ENCODE results near the gene DRAM1.

GRCh38 chr12:101870925-101871324, 6.5 kb upstream of the DRAM1 start:
- TF ChIP-seq, protein P1, sequence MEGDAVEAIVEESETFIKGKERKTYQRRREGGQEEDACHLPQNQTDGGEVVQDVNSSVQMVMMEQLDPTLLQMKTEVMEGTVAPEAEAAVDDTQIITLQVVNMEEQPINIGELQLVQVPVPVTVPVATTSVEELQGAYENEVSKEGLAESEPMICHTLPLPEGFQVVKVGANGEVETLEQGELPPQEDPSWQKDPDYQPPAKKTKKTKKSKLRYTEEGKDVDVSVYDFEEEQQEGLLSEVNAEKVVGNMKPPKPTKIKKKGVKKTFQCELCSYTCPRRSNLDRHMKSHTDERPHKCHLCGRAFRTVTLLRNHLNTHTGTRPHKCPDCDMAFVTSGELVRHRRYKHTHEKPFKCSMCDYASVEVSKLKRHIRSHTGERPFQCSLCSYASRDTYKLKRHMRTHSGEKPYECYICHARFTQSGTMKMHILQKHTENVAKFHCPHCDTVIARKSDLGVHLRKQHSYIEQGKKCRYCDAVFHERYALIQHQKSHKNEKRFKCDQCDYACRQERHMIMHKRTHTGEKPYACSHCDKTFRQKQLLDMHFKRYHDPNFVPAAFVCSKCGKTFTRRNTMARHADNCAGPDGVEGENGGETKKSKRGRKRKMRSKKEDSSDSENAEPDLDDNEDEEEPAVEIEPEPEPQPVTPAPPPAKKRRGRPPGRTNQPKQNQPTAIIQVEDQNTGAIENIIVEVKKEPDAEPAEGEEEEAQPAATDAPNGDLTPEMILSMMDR (IDR thresholded peaks at IDR 0.05) = no peak
- TF ChIP-seq, protein P2, sequence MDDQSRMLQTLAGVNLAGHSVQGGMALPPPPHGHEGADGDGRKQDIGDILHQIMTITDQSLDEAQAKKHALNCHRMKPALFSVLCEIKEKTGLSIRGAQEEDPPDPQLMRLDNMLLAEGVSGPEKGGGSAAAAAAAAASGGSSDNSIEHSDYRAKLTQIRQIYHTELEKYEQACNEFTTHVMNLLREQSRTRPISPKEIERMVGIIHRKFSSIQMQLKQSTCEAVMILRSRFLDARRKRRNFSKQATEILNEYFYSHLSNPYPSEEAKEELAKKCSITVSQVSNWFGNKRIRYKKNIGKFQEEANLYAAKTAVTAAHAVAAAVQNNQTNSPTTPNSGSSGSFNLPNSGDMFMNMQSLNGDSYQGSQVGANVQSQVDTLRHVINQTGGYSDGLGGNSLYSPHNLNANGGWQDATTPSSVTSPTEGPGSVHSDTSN (IDR thresholded peaks at IDR 0.05) = no peak
- TF ChIP-seq CHD2 (IDR thresholded peaks at IDR 0.05; ENCODE audit: low read length, partially characterized antibody) (no peak), YY1 (IDR thresholded peaks at IDR 0.05; ENCODE audit: low read depth) (no peak), RAD21 (IDR thresholded peaks at IDR 0.05; ENCODE audit: low read length) (no peak), GATA2 (CRISPR knock-in tag; IDR thresholded peaks at IDR 0.05) (no peak), USF2 (IDR thresholded peaks at IDR 0.05; ENCODE audit: borderline replicate concordance, low read depth, low read length) (no peak), MAX (IDR thresholded peaks at IDR 0.05; ENCODE audit: low read depth) (no peak), TAF1 (IDR thresholded peaks at IDR 0.05; ENCODE audit: borderline replicate concordance, low read depth, low read length) (no peak), EZH2phosphoT487 (IDR thresholded peaks at IDR 0.05; ENCODE audit: borderline replicate concordance, low read depth) (no peak), EP300 (IDR thresholded peaks at IDR 0.05; ENCODE audit: borderline replicate concordance in 1 of 2, low read depth in 1 of 2, low read length in 1 of 2) (no peak)
- TF ChIP-seq, protein P3, sequence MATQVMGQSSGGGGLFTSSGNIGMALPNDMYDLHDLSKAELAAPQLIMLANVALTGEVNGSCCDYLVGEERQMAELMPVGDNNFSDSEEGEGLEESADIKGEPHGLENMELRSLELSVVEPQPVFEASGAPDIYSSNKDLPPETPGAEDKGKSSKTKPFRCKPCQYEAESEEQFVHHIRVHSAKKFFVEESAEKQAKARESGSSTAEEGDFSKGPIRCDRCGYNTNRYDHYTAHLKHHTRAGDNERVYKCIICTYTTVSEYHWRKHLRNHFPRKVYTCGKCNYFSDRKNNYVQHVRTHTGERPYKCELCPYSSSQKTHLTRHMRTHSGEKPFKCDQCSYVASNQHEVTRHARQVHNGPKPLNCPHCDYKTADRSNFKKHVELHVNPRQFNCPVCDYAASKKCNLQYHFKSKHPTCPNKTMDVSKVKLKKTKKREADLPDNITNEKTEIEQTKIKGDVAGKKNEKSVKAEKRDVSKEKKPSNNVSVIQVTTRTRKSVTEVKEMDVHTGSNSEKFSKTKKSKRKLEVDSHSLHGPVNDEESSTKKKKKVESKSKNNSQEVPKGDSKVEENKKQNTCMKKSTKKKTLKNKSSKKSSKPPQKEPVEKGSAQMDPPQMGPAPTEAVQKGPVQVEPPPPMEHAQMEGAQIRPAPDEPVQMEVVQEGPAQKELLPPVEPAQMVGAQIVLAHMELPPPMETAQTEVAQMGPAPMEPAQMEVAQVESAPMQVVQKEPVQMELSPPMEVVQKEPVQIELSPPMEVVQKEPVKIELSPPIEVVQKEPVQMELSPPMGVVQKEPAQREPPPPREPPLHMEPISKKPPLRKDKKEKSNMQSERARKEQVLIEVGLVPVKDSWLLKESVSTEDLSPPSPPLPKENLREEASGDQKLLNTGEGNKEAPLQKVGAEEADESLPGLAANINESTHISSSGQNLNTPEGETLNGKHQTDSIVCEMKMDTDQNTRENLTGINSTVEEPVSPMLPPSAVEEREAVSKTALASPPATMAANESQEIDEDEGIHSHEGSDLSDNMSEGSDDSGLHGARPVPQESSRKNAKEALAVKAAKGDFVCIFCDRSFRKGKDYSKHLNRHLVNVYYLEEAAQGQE (IDR thresholded peaks at IDR 0.05; ENCODE audit: low read depth, low read length) = no peak

Data from SK-N-SH (cell line).